A549 (cell line): ENCODE data around the gene UNC13B. TPM values are rescaled to one million over a fixed set of nuclear protein-coding genes. Genes with fewer than 3 reads are reported as not detected.

ENCODE experiments used
- ATAC-seq, 2 experiments: fragments of 200-7000 bp in 1 of 2; fragments of >200 bp in 1 of 2; cut with Nextera tagmentation in 1 of 2; cut with Tn5 transposase in 1 of 2; 3 replicates each; pipeline versions ENCODE4 v1.8.0 to v1.9.1; 2018 to 2020; ENCODE audit warnings: mild to moderate bottlenecking in 1 of 2, moderate library complexity in 1 of 2
- CTCF ChIA-PET: fragments of 300-600 bp; sonication (Branson Sonifier 250); formaldehyde crosslinking; extraction: SDS; loops from one replicate; lab custom pipeline; 2021; ENCODE audit warnings: antibody characterized with exemption, inconsistent platforms; lab: Yijun Ruan, JAX
- POLR2A ChIA-PET: fragments of 350-600 bp; formaldehyde crosslinking; extraction: SDS; loops from one replicate; lab custom pipeline; 2021; ENCODE audit warnings: antibody characterized with exemption, inconsistent platforms; lab: Yijun Ruan, JAX
- DNase-seq, 2 experiments: peaks; one replicate each; pipeline versions ENCODE4 v3.0.0 to v3.0.0-alpha.2; 2011 to 2016; ENCODE audit warnings: low read depth in 1 of 2, low spot score in 1 of 2
- FAIRE-seq: peaks from 2 replicates; lab custom pipeline; 2011; peaks lifted over from hg19 to GRCh38; lab: Jason Lieb, UNC
- H3K27ac ChIP-seq, 2 experiments: fragments of >200 bp; sonication (Bioruptor Twin); formaldehyde crosslinking; 3 replicates each; pipeline ENCODE4 v1.5.1; 2016 to 2017
- H3K4me1 ChIP-seq: fragments of >200 bp; sonication (Bioruptor Twin); formaldehyde crosslinking; 3 replicates; pipeline ENCODE4 v1.6.1; 2016
- H3K4me2 ChIP-seq: fragments of >200 bp; sonication (Bioruptor Twin); formaldehyde crosslinking; 3 replicates; pipeline ENCODE4 v1.6.1; 2016
- H3K4me3 ChIP-seq: fragments of >200 bp; sonication (Bioruptor Twin); formaldehyde crosslinking; 3 replicates; pipeline ENCODE4 v1.5.1; 2016
- H3K9me3 ChIP-seq: fragments of >200 bp; sonication (Bioruptor Twin); formaldehyde crosslinking; 3 replicates; pipeline ENCODE4 v1.6.1; 2016
- BHLHE40 ChIP-seq: IDR thresholded peaks from 2 replicates; pipeline ENCODE4 v1.6.1; 2012; ENCODE audit warnings: low read depth, low read length, inconsistent platforms
- CBX2 ChIP-seq: fragments of 200-600 bp; sonication (generic); IDR thresholded peaks from 2 replicates; pipeline ENCODE4 v1.6.1; 2016; ENCODE audit warnings: low read depth, mild to moderate bottlenecking, borderline replicate concordance
- CEBPB ChIP-seq, 2 experiments: fragments of >200 bp in 1 of 2; sonication (Bioruptor Twin) in 1 of 2; formaldehyde crosslinking in 1 of 2; IDR thresholded peaks; 2 replicates each; pipeline ENCODE4 v1.6.1; 2012 to 2016
- EHMT2 ChIP-seq: fragments of 200-600 bp; sonication (generic); IDR thresholded peaks from 2 replicates; pipeline ENCODE4 v1.6.1; 2016; ENCODE audit warnings: antibody characterized with exemption, low read depth, mild to moderate bottlenecking, moderate library complexity
- FOSL2 ChIP-seq, 2 experiments: fragments of 450-650 bp in 1 of 2; fragments of >200 bp in 1 of 2; sonication (Bioruptor Twin) in 1 of 2; formaldehyde crosslinking; IDR thresholded peaks; 2 replicates each; pipeline versions ENCODE4 v1.5.0 to v1.6.1; 2016 to 2020; ENCODE audit warnings: mild to moderate bottlenecking in 1 of 2, moderate library complexity in 1 of 2
- HEYL ChIP-seq: fragments of 250-450 bp; sonication (Bioruptor Pico); IDR thresholded peaks from 2 replicates; pipeline ENCODE4 v1.8.0; 2021; ENCODE audit warnings: mild to moderate bottlenecking, moderate library complexity
- HOXA7 ChIP-seq: fragments of 250-450 bp; sonication (Bioruptor Pico); IDR thresholded peaks from 2 replicates; pipeline ENCODE4 v1.5.0; 2020; ENCODE audit warnings: mild to moderate bottlenecking, moderate library complexity
- NR3C1 ChIP-seq: fragments of >200 bp; sonication (Bioruptor Twin); formaldehyde crosslinking; IDR thresholded peaks from 3 replicates; pipeline ENCODE4 v1.6.1; 2017
- PHF8 ChIP-seq: fragments of 200-600 bp; sonication (generic); IDR thresholded peaks from 2 replicates; pipeline ENCODE4 v1.6.1; 2016; ENCODE audit warnings: low read depth, mild to moderate bottlenecking, antibody characterized with exemption, moderate library complexity, borderline replicate concordance
- POLR2AphosphoS2 ChIP-seq: conservative IDR thresholded peaks from 2 replicates; pipeline ENCODE4 v1.6.1; 2012; ENCODE audit warnings: low read length, improper control_type of control experiment, inconsistent platforms
- RARB ChIP-seq: fragments of 250-450 bp; sonication (Bioruptor Pico); IDR thresholded peaks from 2 replicates; pipeline ENCODE4 v1.8.0; 2021; ENCODE audit warnings: mild to moderate bottlenecking, moderate library complexity
- SMC3 ChIP-seq: fragments of >200 bp; sonication (Bioruptor Twin); formaldehyde crosslinking; IDR thresholded peaks from 3 replicates; pipeline ENCODE4 v1.6.1; 2018; ENCODE audit warnings: inconsistent platforms
- TFCP2L1 ChIP-seq: fragments of 250-450 bp; sonication (Bioruptor Pico); IDR thresholded peaks from 2 replicates; pipeline ENCODE4 v1.5.0; 2021; ENCODE audit warnings: mild to moderate bottlenecking
- TP53 ChIP-seq: fragments of 250-450 bp; sonication (Bioruptor Pico); IDR thresholded peaks from 2 replicates; pipeline ENCODE4 v1.5.0; 2021; ENCODE audit warnings: mild to moderate bottlenecking, moderate library complexity
- ZC3H11A ChIP-seq: fragments of 450-650 bp; IDR thresholded peaks from 2 replicates; pipeline ENCODE4 v1.6.1; 2014; ENCODE audit warnings: antibody characterized with exemption, mild to moderate bottlenecking
- ZSCAN20 ChIP-seq: fragments of 250-450 bp; sonication (Bioruptor Pico); IDR thresholded peaks from 2 replicates; pipeline ENCODE4 v1.8.0; 2022; ENCODE audit warnings: mild to moderate bottlenecking, moderate library complexity
- WGBS: methylation state at CpG from one replicate; pipeline ENCODE4 v1.1.6; 2017; ENCODE audit errors: missing lambda C conversion rate; 5-methylcytosine and 5-hydroxymethylcytosine counted together
- polyA plus RNA-seq, 4 experiments: library from polyadenylated mRNA; depleted of rRNA in 3 of 4; stranded (reverse); fragments of >200 nt; fragmentation: RNase III in 1 of 4; extraction: RNeasy Plus Mini Kit Qiagen cat#74134 plus additional on column Dnase treatment in 1 of 4; gene quantifications; 2 replicates in 3 of 4; 3 replicates in 1 of 4; pipeline ENCODE4 v1.2.3, GENCODE V29; 2011 to 2017
- TF ChIP-seq, protein P1 (sequence below): fragments of 250-450 bp; sonication (Bioruptor Pico); IDR thresholded peaks from 2 replicates; pipeline ENCODE4 v1.5.0; 2021; ENCODE audit warnings: mild to moderate bottlenecking, moderate library complexity, borderline replicate concordance
- TF ChIP-seq, protein P2 (sequence below): fragments of 200-600 bp; sonication (generic); IDR thresholded peaks from 2 replicates; pipeline ENCODE4 v1.6.1; 2016; ENCODE audit warnings: antibody characterized with exemption, mild to moderate bottlenecking, moderate library complexity
- TF ChIP-seq, protein P3 (sequence below): IDR thresholded peaks from 2 replicates; pipeline ENCODE4 v1.6.1; 2012
- TF ChIP-seq, protein P4 (sequence below): fragments of 150-350 bp; IDR thresholded peaks from 2 replicates; pipeline ENCODE4 v1.6.1; 2014; ENCODE audit warnings: low read depth, mild to moderate bottlenecking, low read length

Gene UNC13B
- polyA plus RNA-seq, 2 of the 4 experiments (the other 2 are of a cell fraction): 9.9 to 17.8 TPM

DNA sequence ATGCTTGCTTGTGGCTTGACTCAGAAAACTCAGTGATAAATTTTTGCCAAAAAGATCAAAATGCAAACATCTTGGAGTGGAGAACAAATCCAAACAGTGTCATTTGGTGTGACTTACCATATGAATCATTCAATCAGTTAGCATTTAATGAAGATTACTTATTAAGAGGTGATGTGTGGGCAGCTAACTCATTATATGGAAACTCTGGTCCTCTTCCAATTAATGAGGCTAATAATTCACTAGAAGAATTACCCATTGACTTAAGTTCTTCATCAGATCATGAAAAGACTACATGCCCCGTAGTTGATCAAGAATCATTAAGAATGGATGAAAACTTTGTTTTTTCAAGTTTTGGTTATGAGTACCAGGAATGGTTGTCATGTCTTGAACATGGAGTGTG lies 141.8 kb downstream of the UNC13B start:
- FAIRE-seq (no peak), ATAC-seq (no peak), DNase-seq (no peak)
- Histone ChIP-seq H3K4me3 (no peak overlapping the region), H3K27ac (no peak overlapping the region), H3K4me1 (no peaks in the 10 kb centered on the region), H3K4me2 (no peak overlapping the region), H3K9me3 (no peaks in the 10 kb centered on the region)
- ChIA-PET POLR2A (no interaction called here), CTCF (no interaction called here)
- TF ChIP-seq CBX2 (no peak), EHMT2 (no peak), SMC3 (no peak), TP53 (no peak), HOXA7 (CRISPR knock-in tag) (no peak), ZSCAN20 (CRISPR knock-in tag) (no peak), FOSL2 (IDR thresholded peaks at IDR 0.05) (no peak), FOSL2 (CRISPR knock-in tag; IDR thresholded peaks at IDR 0.05) (no peak), HEYL (CRISPR knock-in tag) (no peak), TFCP2L1 (CRISPR knock-in tag) (no peak), RARB (no peak), NR3C1 (no peak), CEBPB (IDR thresholded peaks at IDR 0.05) (no peak)
- TF ChIP-seq, protein P1, sequence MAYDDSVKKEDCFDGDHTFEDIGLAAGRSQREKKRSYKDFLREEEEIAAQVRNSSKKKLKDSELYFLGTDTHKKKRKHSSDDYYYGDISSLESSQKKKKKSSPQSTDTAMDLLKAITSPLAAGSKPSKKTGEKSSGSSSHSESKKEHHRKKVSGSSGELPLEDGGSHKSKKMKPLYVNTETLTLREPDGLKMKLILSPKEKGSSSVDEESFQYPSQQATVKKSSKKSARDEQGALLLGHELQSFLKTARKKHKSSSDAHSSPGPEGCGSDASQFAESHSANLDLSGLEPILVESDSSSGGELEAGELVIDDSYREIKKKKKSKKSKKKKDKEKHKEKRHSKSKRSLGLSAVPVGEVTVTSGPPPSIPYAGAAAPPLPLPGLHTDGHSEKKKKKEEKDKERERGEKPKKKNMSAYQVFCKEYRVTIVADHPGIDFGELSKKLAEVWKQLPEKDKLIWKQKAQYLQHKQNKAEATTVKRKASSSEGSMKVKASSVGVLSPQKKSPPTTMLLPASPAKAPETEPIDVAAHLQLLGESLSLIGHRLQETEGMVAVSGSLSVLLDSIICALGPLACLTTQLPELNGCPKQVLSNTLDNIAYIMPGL (CRISPR knock-in tag): no peak
- TF ChIP-seq, protein P2, sequence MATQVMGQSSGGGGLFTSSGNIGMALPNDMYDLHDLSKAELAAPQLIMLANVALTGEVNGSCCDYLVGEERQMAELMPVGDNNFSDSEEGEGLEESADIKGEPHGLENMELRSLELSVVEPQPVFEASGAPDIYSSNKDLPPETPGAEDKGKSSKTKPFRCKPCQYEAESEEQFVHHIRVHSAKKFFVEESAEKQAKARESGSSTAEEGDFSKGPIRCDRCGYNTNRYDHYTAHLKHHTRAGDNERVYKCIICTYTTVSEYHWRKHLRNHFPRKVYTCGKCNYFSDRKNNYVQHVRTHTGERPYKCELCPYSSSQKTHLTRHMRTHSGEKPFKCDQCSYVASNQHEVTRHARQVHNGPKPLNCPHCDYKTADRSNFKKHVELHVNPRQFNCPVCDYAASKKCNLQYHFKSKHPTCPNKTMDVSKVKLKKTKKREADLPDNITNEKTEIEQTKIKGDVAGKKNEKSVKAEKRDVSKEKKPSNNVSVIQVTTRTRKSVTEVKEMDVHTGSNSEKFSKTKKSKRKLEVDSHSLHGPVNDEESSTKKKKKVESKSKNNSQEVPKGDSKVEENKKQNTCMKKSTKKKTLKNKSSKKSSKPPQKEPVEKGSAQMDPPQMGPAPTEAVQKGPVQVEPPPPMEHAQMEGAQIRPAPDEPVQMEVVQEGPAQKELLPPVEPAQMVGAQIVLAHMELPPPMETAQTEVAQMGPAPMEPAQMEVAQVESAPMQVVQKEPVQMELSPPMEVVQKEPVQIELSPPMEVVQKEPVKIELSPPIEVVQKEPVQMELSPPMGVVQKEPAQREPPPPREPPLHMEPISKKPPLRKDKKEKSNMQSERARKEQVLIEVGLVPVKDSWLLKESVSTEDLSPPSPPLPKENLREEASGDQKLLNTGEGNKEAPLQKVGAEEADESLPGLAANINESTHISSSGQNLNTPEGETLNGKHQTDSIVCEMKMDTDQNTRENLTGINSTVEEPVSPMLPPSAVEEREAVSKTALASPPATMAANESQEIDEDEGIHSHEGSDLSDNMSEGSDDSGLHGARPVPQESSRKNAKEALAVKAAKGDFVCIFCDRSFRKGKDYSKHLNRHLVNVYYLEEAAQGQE: no peak
- TF ChIP-seq, protein P3, sequence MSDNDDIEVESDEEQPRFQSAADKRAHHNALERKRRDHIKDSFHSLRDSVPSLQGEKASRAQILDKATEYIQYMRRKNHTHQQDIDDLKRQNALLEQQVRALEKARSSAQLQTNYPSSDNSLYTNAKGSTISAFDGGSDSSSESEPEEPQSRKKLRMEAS: no peak
- WGBS: 32% methylated on average over 1 of the region's 1 CpG

DNA sequence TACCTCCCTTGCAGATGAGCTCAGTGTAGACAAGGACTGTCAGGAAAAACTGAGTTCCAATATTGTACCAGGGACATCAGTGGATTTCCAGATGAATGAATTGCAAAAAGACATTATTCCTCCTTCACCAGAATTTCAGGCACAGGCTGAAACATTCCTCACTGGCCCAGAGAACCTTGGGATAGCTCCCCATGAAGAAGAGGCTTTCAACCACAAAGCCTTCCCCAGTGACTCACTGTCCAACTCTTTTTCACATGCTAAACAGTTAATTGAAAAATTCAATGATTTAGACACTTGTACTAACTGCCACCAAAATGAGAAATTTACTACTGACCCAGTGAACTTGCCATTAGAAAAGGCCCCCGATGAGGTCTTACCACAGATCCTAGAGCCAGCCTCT lies 144.5 kb downstream of the UNC13B start:
- 92% methylated on average over 1 of the region's 1 CpG for WGBS
- no peaks in the 10 kb centered on the region for H3K4me1 ChIP-seq
- no peak overlapping the region for H3K27ac ChIP-seq
- ATAC-seq (no peak), DNase-seq (no peak), FAIRE-seq (no peak)
- no peak overlapping the region for H3K4me3 ChIP-seq
- ChIA-PET CTCF (interaction anchor here (1.2 to 1.3 kb wide), 2 partner anchors 90 to 170 kb away, joined by 3 to 4 read pairs; no protein-coding TSS in a partner anchor), POLR2A (no interaction called here)
- TF ChIP-seq BHLHE40: no peak
- TF ChIP-seq PHF8: no peak
- TF ChIP-seq ZC3H11A: no peak
- TF ChIP-seq HOXA7 (CRISPR knock-in tag): no peak
- H3K4me2 ChIP-seq: no peak overlapping the region
- H3K9me3 ChIP-seq: no peaks in the 10 kb centered on the region

DNA sequence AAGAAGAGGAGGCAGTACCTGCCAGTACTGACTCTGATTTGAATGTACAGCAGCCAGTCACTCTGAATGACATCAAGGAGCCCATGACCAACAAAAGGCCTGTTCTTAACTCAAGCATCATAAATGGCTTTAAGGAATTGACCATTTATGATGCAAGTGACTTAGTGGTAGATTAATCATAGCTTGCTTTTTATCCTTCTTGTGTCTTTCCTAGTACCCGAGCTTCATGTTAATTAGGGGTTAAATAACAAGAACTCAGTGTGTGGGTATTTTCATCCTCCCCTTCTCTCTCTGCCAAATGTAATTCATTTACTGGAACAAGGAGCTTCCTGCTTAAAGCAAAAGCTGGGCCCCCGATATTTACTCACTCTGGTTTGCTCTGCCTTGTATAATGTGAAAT lies 146.5 kb downstream of the UNC13B start:
- ATAC-seq (no peak), FAIRE-seq (no peak), DNase-seq (no peak)
- Histone ChIP-seq H3K27ac (no peak overlapping the region), H3K9me3 (no peaks in the 10 kb centered on the region), H3K4me2 (no peak overlapping the region), H3K4me3 (no peak overlapping the region), H3K4me1 (no peaks in the 10 kb centered on the region)
- TF ChIP-seq HEYL (CRISPR knock-in tag) (no peak), TP53 (no peak), PHF8 (no peak), NR3C1 (no peak), POLR2AphosphoS2 (no peak)
- TF ChIP-seq, protein P4, sequence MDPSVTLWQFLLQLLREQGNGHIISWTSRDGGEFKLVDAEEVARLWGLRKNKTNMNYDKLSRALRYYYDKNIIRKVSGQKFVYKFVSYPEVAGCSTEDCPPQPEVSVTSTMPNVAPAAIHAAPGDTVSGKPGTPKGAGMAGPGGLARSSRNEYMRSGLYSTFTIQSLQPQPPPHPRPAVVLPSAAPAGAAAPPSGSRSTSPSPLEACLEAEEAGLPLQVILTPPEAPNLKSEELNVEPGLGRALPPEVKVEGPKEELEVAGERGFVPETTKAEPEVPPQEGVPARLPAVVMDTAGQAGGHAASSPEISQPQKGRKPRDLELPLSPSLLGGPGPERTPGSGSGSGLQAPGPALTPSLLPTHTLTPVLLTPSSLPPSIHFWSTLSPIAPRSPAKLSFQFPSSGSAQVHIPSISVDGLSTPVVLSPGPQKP: no peak
- ChIA-PET CTCF (interaction anchor here (1.4 to 1.7 kb wide), 2 partner anchors 11 to 13 kb away, joined by 6 to 8 read pairs; no protein-coding TSS in a partner anchor), POLR2A (no interaction called here)
- WGBS: 80% methylated on average over 2 of the region's 2 CpGs
